ENCODE measurements around the gene CHST11.
"Not testable (repeated sequence)": the region's sequence is repeated elsewhere in the genome, so short reads cannot be mapped to it uniquely, and the experiment has no call there.

CHST11 gene

GRCh38 chr12:104506676-104507401, 50.1 kb downstream of the CHST11 start:
- no peak for DNase-seq

- DNase-seq, result no peak
Measured at GRCh38 chr12:104507672-104508071, 50.9 kb downstream of the CHST11 start.

GRCh38 chr12:104508752-104509446, 52.2 kb downstream of the CHST11 start:
- DNase-seq, result no peak

DNA sequence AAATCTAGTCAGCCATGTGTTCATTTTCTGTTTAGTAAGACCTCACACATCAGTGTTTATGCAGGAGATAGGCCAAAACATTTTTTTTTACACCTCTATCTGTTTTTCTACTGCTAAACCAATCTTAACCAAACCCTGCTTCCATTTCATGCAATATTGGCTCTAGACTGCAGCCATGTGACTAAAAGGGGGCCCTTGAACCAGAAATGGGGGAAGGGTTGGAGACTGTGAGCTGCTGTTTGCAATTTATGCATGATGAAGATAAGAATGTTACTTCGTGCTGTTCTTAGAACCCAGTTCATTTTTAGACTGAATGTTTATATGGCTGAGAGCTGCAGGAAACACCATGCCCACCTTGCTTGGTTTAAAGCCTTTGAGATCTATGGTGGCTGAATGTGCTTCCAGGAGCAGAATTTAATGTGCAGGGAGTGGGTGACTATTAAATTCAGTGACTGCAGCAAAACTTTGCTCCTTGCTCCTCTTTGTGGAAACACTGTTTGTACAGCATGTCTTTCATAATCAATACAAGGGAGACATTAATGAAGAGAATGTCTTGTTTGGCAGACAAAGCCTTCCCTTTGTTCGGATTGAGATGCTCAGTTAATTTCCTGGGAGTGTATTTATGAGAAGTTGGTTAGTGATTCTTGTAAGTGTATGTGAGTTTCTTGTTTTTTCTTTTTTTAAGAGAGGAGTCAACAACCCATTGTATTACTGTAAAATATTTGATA, 53.6 kb downstream of the CHST11 start:
- no peak for DNase-seq

DNA sequence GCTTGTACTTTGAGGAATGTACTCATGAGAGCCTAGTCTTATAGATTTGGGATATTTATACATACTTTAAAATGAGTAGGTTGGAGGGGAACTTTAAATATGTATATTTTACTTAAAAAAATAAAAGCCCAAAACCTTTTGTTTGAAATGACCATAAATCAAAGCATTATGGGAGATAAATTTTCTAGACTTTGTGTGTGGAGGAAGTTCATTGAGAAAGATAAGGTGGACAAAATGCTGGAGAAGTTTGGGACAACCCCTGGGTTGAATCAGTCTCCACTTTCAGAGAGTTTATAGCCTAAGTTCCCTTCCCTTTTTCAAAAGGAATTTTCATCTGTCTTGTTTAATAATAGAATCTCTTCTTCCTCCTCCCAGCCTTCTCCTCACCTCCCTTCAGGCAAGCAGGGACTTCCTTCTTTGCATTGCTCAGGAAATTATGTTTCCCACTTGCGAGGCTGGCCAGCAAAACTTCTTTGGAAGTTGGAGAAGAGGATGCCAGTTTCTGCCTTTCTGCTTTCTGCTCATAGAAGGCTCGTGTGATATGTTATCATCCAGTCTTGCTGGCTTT, 54.2 kb downstream of the CHST11 start:
- DNase-seq, result no peak

DNA sequence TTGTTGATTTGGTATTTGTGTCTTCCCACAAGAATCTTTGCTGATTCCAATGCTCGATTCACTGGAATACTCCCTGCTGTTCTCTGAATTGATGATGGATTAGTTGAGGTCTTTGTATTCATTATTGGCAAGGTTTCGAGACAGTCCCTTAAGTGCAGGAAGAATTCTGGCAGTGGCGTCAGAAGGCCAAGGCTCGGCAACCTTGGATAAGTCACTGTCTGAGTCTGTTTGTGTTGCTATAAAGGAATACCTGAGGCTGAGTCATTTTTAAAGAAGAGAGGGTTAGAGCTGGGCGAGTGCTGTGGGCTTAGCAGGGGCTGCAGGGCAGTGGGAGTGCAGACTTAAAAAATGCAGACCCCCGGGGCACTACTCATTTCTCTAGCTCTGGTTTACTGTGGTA, 56.9 kb downstream of the CHST11 start:
- no peak for DNase-seq

DNA sequence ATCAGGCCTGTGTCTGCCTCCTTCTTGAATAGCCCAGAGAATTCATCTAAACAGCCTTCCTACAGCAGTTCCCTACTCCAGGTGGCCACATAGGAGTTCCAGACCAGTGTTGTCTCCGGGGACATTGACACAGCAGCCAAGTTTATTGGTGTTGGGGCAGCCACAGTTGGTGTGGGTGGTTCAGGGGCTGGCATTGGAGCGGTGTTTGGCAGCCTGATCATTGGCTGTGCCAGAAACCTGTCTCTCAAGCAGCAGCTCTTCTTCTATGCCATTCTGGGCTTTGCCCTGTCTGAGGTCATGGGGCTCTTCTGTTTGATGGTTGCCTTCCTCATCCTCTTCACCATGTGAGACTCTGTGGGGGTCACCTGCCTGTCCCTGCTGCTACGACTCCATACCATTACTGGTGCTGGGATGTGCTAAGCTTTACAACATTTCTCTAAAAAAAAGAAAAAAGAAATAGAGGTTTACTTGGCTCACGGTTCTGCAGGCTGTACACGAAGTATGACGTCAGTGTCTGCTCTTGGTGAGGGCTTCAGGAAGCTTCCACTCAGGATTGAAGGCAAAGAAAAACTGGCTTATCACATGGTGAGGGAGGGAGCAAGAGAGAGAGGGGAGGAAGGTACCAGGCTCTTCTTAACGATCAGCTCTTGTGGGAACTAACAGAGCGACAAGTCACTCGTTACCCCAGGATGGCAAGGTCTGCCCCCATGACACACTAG, 57.5 kb downstream of the CHST11 start:
- DNase-seq, result no peak

DNA sequence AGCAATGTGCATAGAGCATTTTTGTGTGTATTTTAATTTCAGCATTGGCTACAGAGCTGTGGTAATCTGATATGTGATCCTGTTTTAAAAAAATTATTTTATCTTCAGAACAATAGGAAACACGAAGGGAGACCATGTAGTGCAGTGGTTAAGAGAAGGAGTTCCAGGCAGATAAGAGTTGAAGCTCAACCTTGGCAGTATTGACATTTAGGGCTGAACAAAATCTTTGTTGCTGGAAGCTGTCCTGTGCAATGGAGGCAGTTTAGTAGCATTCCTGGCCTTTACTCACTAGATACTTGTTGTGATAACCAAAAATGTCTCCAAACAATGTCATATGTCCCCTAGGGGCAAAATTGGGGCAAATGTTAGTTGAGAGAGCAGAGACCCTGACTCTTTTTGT, 59.2 kb downstream of the CHST11 start:
- no peak for DNase-seq

DNA sequence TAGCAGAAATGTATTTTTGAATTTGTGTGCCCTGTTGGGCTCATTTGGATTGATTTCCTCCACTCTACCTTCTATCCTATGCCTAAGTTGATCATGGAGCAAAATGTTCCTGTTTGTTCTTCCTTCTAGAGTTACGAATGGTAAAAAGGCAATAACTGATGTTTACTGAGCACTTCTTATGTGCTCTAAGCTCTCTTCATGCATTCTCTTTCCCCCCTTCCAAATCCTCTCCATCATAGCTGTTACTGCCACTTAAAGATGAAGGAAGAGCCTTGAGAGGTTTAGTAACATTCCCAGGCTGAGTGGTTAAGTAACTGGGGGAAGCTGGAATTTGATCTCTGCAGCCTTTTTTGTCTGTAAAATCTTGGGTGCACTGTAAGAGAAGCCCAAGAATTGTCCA, 60.1 kb downstream of the CHST11 start:
- no peak for DNase-seq

- DNase-seq, result no peak
Measured at GRCh38 chr12:104517880-104518279, 61.1 kb downstream of the CHST11 start.

GRCh38 chr12:104519190-104520019, 62.7 kb downstream of the CHST11 start:
- peak; percentile 70 for DNase-seq

GRCh38 chr12:104520242-104520900, 63.6 kb downstream of the CHST11 start:
- DNase-seq, result no peak

DNA sequence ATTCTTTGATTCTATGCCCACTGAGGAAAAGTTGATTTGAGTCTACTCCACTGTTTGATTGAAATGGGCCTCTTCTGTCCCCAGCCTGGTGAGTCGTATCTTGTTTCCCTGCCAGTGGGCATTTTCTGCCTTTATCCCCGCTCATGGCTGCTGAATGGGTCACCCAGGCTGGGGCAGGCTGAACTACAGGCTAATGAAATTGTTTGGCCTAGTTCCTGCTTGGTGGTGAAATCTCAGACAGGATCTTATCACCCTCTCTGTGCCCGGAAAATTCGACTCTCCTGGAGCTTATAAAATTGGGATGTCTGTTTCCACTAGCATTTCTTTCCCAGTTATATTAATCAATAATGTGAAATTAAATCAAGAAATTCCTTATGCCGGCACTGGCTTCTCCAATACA, 65.0 kb downstream of the CHST11 start:
- DNase-seq, result no peak

GRCh38 chr12:104522985-104523722, 66.4 kb downstream of the CHST11 start:
- peak; percentile 4 for DNase-seq

DNA sequence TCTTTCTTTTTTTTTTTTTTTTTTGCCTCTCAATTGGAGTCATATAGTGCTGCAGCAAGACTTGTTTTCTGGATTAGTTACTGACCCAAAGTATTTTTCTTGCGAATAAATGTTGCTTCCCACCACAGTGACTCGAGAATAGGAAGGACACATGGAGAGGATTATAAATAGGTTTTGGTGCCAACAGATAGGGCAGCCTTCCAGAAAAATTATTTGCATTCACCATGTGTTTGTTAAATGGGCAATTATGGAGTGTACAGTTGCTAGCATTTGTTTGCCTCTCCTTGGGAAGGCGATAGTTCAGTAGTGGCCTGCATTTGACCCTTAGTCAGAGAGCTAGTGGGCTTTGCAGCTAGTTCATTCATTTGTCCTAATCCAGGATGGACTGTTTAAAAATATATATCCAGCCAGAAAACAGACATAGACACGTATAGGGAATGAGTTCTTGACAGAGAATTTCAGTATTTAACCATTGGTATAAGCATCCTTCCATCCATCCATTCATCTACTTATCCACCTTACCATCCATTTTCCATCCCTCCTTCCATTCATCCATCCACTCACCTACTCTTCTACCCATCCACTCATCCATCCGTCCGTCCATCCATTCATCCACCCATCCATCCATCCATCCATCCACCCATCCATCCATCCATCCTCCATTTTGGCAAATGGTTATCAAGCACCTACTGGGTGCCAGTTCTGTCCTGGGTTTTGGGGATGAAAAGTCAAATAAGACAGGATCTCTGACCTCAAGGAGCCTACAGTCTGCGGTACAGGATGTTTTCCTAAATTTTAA, 67.5 kb downstream of the CHST11 start:
- no peak for DNase-seq

- DNase-seq, result no peak
Measured at GRCh38 chr12:104526320-104526719, 69.6 kb downstream of the CHST11 start.

GRCh38 chr12:104526751-104527150, 70.0 kb downstream of the CHST11 start:
- DNase-seq, result no peak

DNA sequence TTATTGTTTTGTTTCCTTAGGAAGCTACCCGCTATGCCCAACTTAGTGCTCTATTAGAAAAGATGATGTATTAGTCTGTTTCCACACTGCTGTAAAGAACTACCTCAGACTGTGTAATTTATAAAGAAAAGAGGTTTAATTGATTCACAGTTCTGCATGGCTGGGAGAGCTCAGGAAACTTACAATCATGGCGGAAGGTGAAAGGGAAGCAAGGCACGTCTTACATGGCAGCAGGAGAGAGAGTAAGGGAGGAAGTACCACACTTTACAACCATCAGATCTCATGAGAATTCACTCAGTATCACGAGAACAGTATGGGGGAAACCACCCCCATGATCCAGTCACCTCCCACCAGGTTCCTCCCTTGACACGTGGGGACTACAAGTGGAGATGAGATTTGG, 70.9 kb downstream of the CHST11 start:
- DNase-seq, result not testable (repeated sequence)

GRCh38 chr12:104529130-104529874, 72.6 kb downstream of the CHST11 start:
- no peak for DNase-seq

Measured in central memory CD4-positive, alpha-beta T cell (primary cell).